Right atrium auricular region (tissue), 2 donors: ENCODE data around the gene C1GALT1. TPM values are rescaled to one million over a fixed set of nuclear protein-coding genes. Genes with fewer than 3 reads are reported as not detected.

Source experiments
- DNase-seq: peaks from one replicate; pipeline ENCODE4 v3.0.0-alpha.2; 2019; ENCODE audit warnings: low spot score
- H3K27ac ChIP-seq, 2 donors: fragments of 200-600 bp; sonication (generic); 1 replicate in 1 of 2; 2 replicates in 1 of 2; pipeline ENCODE4 v1.5.1; 2016 to 2019
- H3K27me3 ChIP-seq, 2 donors: fragments of 200-600 bp; sonication (generic); one replicate each; pipeline versions ENCODE4 v1.5.1 to v1.6.0; 2017 to 2019
- H3K36me3 ChIP-seq: fragments of 200-600 bp; sonication (generic); one replicate; pipeline ENCODE4 v1.5.1; 2016
- H3K4me1 ChIP-seq, 2 donors: fragments of 200-600 bp; sonication (generic); one replicate each; pipeline versions ENCODE4 v1.5.1 to v1.6.0; 2017 to 2019
- H3K4me3 ChIP-seq, 2 donors: fragments of 200-600 bp; sonication (generic); 1 replicate in 1 of 2; 2 replicates in 1 of 2; pipeline ENCODE4 v1.5.1; 2017 to 2019; ENCODE audit warnings: mild to moderate bottlenecking in 1 of 2, moderate library complexity in 1 of 2
- H3K9me3 ChIP-seq, 2 donors: fragments of 200-600 bp; sonication (generic); one replicate each; pipeline ENCODE4 v1.5.1; 2019
- CTCF ChIP-seq, 2 donors: fragments of 200-600 bp; sonication (generic); IDR thresholded peaks; one replicate each; pipeline ENCODE4 v1.5.1; 2019; ENCODE audit warnings: antibody characterized with exemption in 2 of 2
- total RNA-seq, 2 donors: library from RNA; depleted of rRNA; stranded (reverse); fragments of >200 nt; gene quantifications; one replicate each; pipeline ENCODE4 v1.1.0, GENCODE V29; 2016

C1GALT1 gene
- total RNA-seq, 2 donors from 2014 or later, result 21.1 to 25.1 TPM

GRCh38 chr7:7164591-7164990 lies 17.8 kb upstream of the C1GALT1 start:
- no peak for TF ChIP-seq CTCF (IDR thresholded peaks at IDR 0.05)
- Histone ChIP-seq H3K4me3 (no peak overlapping the region), H3K4me1 (no peaks in the 10 kb centered on the region), H3K36me3 (no peaks in the 10 kb centered on the region), H3K9me3 (peaks cover 0 to 6% of the 10 kb centered on the region in 2 donors), H3K27ac (no peak overlapping the region), H3K27me3 (no peaks in the 10 kb centered on the region)
- no peak for DNase-seq

GRCh38 chr7:7165372-7165771 lies 17.0 kb upstream of the C1GALT1 start:
- Histone ChIP-seq H3K9me3 (peaks cover 0 to 9% of the 10 kb centered on the region in 2 donors), H3K27ac (no peak overlapping the region), H3K27me3 (no peaks in the 10 kb centered on the region), H3K4me1 (no peaks in the 10 kb centered on the region), H3K36me3 (no peaks in the 10 kb centered on the region), H3K4me3 (no peak overlapping the region)
- no peak for TF ChIP-seq CTCF (IDR thresholded peaks at IDR 0.05)
- no peak for DNase-seq

GRCh38 chr7:7166318-7166717 lies 16.0 kb upstream of the C1GALT1 start:
- no peaks in the 10 kb centered on the region for H3K4me1 ChIP-seq
- DNase-seq, result no peak
- H3K4me3 ChIP-seq, result no peak overlapping the region
- H3K36me3 ChIP-seq, result no peaks in the 10 kb centered on the region
- no peaks in the 10 kb centered on the region for H3K27me3 ChIP-seq
- H3K9me3 ChIP-seq, result peaks cover 0 to 15% of the 10 kb centered on the region in 2 donors
- H3K27ac ChIP-seq, result no peak overlapping the region
- no peak for TF ChIP-seq CTCF (IDR thresholded peaks at IDR 0.05)

- no peaks in the 10 kb centered on the region for H3K36me3 ChIP-seq
- H3K27me3 ChIP-seq, result no peaks in the 10 kb centered on the region
- TF ChIP-seq CTCF (IDR thresholded peaks at IDR 0.05), result no peak
- H3K9me3 ChIP-seq, result peaks cover 0 to 33% of the 10 kb centered on the region in 2 donors
- no peak overlapping the region for H3K27ac ChIP-seq
- no peak for DNase-seq
- H3K4me3 ChIP-seq, result no peak overlapping the region
- no peaks in the 10 kb centered on the region for H3K4me1 ChIP-seq
Observed at GRCh38 chr7:7169296-7169695, 13.0 kb upstream of the C1GALT1 start.

- Histone ChIP-seq H3K9me3 (peaks cover 0 to 44% of the 10 kb centered on the region in 2 donors), H3K27ac (no peak overlapping the region), H3K27me3 (no peaks in the 10 kb centered on the region), H3K36me3 (no peaks in the 10 kb centered on the region), H3K4me3 (no peak overlapping the region), H3K4me1 (no peaks in the 10 kb centered on the region)
- no peak for TF ChIP-seq CTCF (IDR thresholded peaks at IDR 0.05)
- no peak for DNase-seq
Observed at GRCh38 chr7:7173956-7174632, 8.2 kb upstream of the C1GALT1 start.
